Lung (tissue), 12 donors: ENCODE measurements around the gene ETFBKMT. TPM values are rescaled to one million over a fixed set of nuclear protein-coding genes. Genes with fewer than 3 reads are reported as not detected.

Source experiments
- ATAC-seq: fragments of 200-7000 bp; cut with Tn5 transposase; one replicate; pipeline ENCODE4 v1.9.1; 2020; ENCODE audit warnings: moderate number of reproducible peaks; ENCODE audit not compliant: insufficient read depth, low FRiP score
- DNase-seq, 3 donors: peaks; one replicate each; pipeline ENCODE4 v3.0.0-alpha.2; 2013 to 2017
- H3K27ac ChIP-seq, 2 donors: one replicate each; pipeline ENCODE4 v1.5.1; 2013; ENCODE audit warnings: mild to moderate bottlenecking in 2 of 2, moderate library complexity in 2 of 2, control low read depth in 1 of 2, inconsistent platforms in 1 of 2, low read depth in 1 of 2, low read length in 1 of 2
- H3K27me3 ChIP-seq, 3 donors: one replicate each; pipeline ENCODE4 v1.5.1; 2013; ENCODE audit warnings: low read length in 2 of 3; ENCODE audit not compliant: control insufficient read depth in 3 of 3, insufficient read depth in 3 of 3
- H3K36me3 ChIP-seq, 4 donors: one replicate each; pipeline ENCODE4 v1.5.1; 2013; ENCODE audit warnings: low read length in 4 of 4, mild to moderate bottlenecking in 1 of 4, moderate library complexity in 1 of 4; ENCODE audit not compliant: control insufficient read depth in 4 of 4, insufficient read depth in 4 of 4
- H3K4me1 ChIP-seq, 5 donors: one replicate each; pipeline ENCODE4 v1.5.1; 2013; ENCODE audit warnings: low read length in 5 of 5, mild to moderate bottlenecking in 2 of 5, moderate library complexity in 1 of 5; ENCODE audit not compliant: control insufficient read depth in 5 of 5, insufficient read depth in 5 of 5
- H3K4me3 ChIP-seq: one replicate; pipeline ENCODE4 v1.5.1; 2013; ENCODE audit warnings: mild to moderate bottlenecking, control low read depth, moderate library complexity
- H3K9ac ChIP-seq, 2 donors: one replicate each; pipeline ENCODE4 v1.5.1; 2013; ENCODE audit warnings: low read length in 2 of 2, control low read depth in 1 of 2; ENCODE audit not compliant: insufficient read depth in 1 of 2
- H3K9me3 ChIP-seq, 4 donors: one replicate each; pipeline ENCODE4 v1.5.1; 2013; ENCODE audit warnings: low read length in 3 of 4, mild to moderate bottlenecking in 1 of 4, moderate library complexity in 1 of 4; ENCODE audit not compliant: control insufficient read depth in 4 of 4, insufficient read depth in 3 of 4
- WGBS, 2 donors: extraction: QIAGEN DNeasy Blood & Tissue Kit; methylation state at CpG; one replicate each; pipeline ENCODE4 v1.1.7; 2013; 5-methylcytosine and 5-hydroxymethylcytosine counted together
- polyA plus RNA-seq, 2 donors: library from polyadenylated mRNA; stranded (reverse); fragments of 200-250 nt; gene quantifications; one replicate each; pipeline ENCODE4 v1.2.1, GENCODE V29; 2013
- total RNA-seq, 2 donors: library from RNA; depleted of rRNA in 1 of 2; stranded (reverse); fragments of >200 nt in 1 of 2; gene quantifications; one replicate each; pipeline ENCODE4 v1.2.1, GENCODE V29; 2014 to 2021
- TF ChIP-seq, protein P1 (sequence below): IDR thresholded peaks from 2 replicates; pipeline ENCODE4 v1.5.1; 2012; ENCODE audit warnings: mild to moderate bottlenecking; ENCODE audit errors: control extremely low read depth, extremely low read depth
- donor health status: control.
- donor health status: control.
- donor health status: Bipolar disorder and iron deficiency.
- donor health status: healthy.
- donor health status: DM: yes; HTN: yes; CAD: no.

ETFBKMT gene
- total and polyA plus RNA-seq, 4 donors = 1.3 to 3.9 (median 2.8) TPM

DNA sequence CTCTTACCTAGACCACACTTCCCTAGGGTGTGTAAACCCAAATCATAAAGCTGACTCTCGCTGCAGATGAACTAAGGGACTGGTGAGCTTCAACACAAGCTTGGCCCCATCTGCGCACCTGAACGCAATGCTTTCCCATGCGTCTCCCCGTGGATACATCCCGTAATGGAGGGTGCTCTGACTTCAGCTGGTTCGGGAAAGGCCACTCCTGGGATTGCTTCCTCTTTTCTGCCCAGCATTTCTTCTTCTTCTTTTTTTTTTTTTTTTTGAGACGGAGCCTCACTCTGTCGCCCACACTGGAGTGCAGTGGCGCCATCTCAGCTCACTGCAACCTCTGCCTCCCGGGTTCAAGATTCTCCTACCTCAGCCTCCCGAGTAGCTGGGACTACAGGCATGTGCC lies 27.7 kb upstream of the ETFBKMT start:
- Histone ChIP-seq H3K4me1 (peaks cover 0 to 13% (median 0%) of the 10 kb centered on the region in 5 donors), H3K4me3 (no peak overlapping the region), H3K27ac (no peak overlapping the region), H3K9ac (no peak overlapping the region), H3K27me3 (no peaks in the 10 kb centered on the region), H3K9me3 (no peaks in the 10 kb centered on the region), H3K36me3 (no peaks in the 10 kb centered on the region)
- TF ChIP-seq, protein P1, sequence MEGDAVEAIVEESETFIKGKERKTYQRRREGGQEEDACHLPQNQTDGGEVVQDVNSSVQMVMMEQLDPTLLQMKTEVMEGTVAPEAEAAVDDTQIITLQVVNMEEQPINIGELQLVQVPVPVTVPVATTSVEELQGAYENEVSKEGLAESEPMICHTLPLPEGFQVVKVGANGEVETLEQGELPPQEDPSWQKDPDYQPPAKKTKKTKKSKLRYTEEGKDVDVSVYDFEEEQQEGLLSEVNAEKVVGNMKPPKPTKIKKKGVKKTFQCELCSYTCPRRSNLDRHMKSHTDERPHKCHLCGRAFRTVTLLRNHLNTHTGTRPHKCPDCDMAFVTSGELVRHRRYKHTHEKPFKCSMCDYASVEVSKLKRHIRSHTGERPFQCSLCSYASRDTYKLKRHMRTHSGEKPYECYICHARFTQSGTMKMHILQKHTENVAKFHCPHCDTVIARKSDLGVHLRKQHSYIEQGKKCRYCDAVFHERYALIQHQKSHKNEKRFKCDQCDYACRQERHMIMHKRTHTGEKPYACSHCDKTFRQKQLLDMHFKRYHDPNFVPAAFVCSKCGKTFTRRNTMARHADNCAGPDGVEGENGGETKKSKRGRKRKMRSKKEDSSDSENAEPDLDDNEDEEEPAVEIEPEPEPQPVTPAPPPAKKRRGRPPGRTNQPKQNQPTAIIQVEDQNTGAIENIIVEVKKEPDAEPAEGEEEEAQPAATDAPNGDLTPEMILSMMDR = no peak
- ATAC-seq (no peak), DNase-seq (no peak)
- 67 to 79% methylated on average over 11 to 12 of the region's 12 CpGs for WGBS, 2 donors

DNA sequence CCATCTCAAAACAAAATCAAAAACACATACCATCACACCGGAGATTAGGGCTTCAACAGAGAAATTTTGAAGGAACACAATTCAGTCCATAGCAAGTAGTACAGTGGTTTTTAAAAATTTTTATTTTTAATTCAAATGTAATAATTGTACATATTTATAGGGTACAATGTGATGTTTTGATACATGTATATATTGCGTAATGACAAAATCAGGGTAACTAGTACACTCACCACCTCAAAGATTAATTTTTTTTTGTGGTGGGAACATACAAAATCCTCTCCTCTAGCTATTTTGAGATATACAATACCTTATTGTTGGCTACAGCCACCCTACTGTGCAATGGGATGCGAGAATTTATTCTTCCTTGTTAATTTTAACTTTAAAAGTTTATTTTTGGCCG lies 26.0 kb upstream of the ETFBKMT start:
- no peak overlapping the region for H3K4me3 ChIP-seq
- no peak overlapping the region for H3K27ac ChIP-seq
- no peaks in the 10 kb centered on the region for H3K36me3 ChIP-seq
- H3K4me1 ChIP-seq = peaks cover 0 to 13% (median 0%) of the 10 kb centered on the region in 5 donors
- DNase-seq (no peak), ATAC-seq (no peak)
- no peaks in the 10 kb centered on the region for H3K27me3 ChIP-seq
- 94 to 96% methylated on average over 4 of the region's 4 CpGs for WGBS, 2 donors
- H3K9ac ChIP-seq = no peak overlapping the region
- H3K9me3 ChIP-seq = no peaks in the 10 kb centered on the region
- TF ChIP-seq, protein P1 = no peak

GRCh38 chr12:31634620-31635019 lies 24.9 kb upstream of the ETFBKMT start:
- Histone ChIP-seq H3K27ac (no peak overlapping the region), H3K9ac (no peak overlapping the region), H3K4me3 (no peak overlapping the region), H3K9me3 (no peaks in the 10 kb centered on the region), H3K36me3 (no peaks in the 10 kb centered on the region), H3K27me3 (no peaks in the 10 kb centered on the region), H3K4me1 (peaks cover 0 to 7% (median 0%) of the 10 kb centered on the region in 5 donors)
- ATAC-seq (no peak), DNase-seq (no peak)
- TF ChIP-seq, protein P1 = no peak
- 63 to 81% methylated on average over 1 of the region's 1 CpG for WGBS, 2 donors

GRCh38 chr12:31641509-31642090 lies 17.9 kb upstream of the ETFBKMT start:
- ATAC-seq (no peak), DNase-seq (no peak)
- H3K4me3 ChIP-seq = no peak overlapping the region
- TF ChIP-seq, protein P1 = no peak
- WGBS, 2 donors = 75 to 86% methylated on average over 11 of the region's 11 CpGs
- no peaks in the 10 kb centered on the region for H3K9me3 ChIP-seq
- no peaks in the 10 kb centered on the region for H3K36me3 ChIP-seq
- H3K27ac ChIP-seq = no peak overlapping the region
- H3K27me3 ChIP-seq = no peaks in the 10 kb centered on the region
- no peak overlapping the region for H3K9ac ChIP-seq
- H3K4me1 ChIP-seq = no peaks in the 10 kb centered on the region
